Endodermal cell (in vitro differentiated cells): ENCODE results near the gene NRXN3. TPM values are rescaled to one million over a fixed set of nuclear protein-coding genes. Genes with fewer than 3 reads are reported as not detected.

ENCODE experiments used
- DNase-seq: peaks from one replicate; pipeline ENCODE4 v3.0.0-alpha.2; 2017
- H3K27ac ChIP-seq: 2 replicates; pipeline ENCODE4 v1.5.1; 2013; ENCODE audit warnings: mild to moderate bottlenecking, low read depth, low read length, moderate library complexity
- H3K27me3 ChIP-seq: 2 replicates; pipeline ENCODE4 v1.6.1; 2013; ENCODE audit warnings: mild to moderate bottlenecking, low read length, moderate library complexity; ENCODE audit not compliant: insufficient read depth, control insufficient read depth, poor library complexity, severe bottlenecking
- H3K36me3 ChIP-seq: 2 replicates; pipeline ENCODE4 v1.7.0; 2013; ENCODE audit warnings: mild to moderate bottlenecking, low read length, moderate library complexity; ENCODE audit not compliant: control insufficient read depth, insufficient read depth
- H3K4me1 ChIP-seq: one replicate; pipeline ENCODE4 v1.7.0; 2013; ENCODE audit warnings: low read length; ENCODE audit not compliant: control insufficient read depth, insufficient read depth
- H3K4me3 ChIP-seq: 2 replicates; pipeline ENCODE4 v1.5.1; 2013; ENCODE audit warnings: mild to moderate bottlenecking, low read length, moderate library complexity
- H3K9ac ChIP-seq: 2 replicates; pipeline ENCODE4 v1.6.1; 2013; ENCODE audit warnings: mild to moderate bottlenecking, low read length, moderate library complexity; ENCODE audit not compliant: poor library complexity, severe bottlenecking; ENCODE audit errors: extremely low read depth
- H3K9me3 ChIP-seq: 2 replicates; pipeline ENCODE4 v1.6.1; 2013; ENCODE audit warnings: mild to moderate bottlenecking, low read length, moderate library complexity; ENCODE audit not compliant: control insufficient read depth
- H3K27ac Mint-ChIP-seq: 2 replicates; pipeline ENCODE4 v1.8.0; 2020; ENCODE audit warnings: mixed read lengths
- H3K27me3 Mint-ChIP-seq: 2 replicates; pipeline ENCODE4 v1.8.0; 2021; ENCODE audit warnings: mild to moderate bottlenecking, mixed read lengths; ENCODE audit not compliant: insufficient read depth
- H3K36me3 Mint-ChIP-seq: 2 replicates; pipeline ENCODE4 v1.8.0; 2020; ENCODE audit warnings: low read depth, mixed read lengths
- H3K4me1 Mint-ChIP-seq: 2 replicates; pipeline ENCODE4 v1.8.0; 2020; ENCODE audit warnings: mixed read lengths
- H3K4me3 Mint-ChIP-seq: 2 replicates; pipeline ENCODE4 v1.8.0; 2020; ENCODE audit warnings: mild to moderate bottlenecking, moderate library complexity, mixed read lengths
- H3K9me3 Mint-ChIP-seq: 2 replicates; pipeline ENCODE4 v1.8.0; 2020; ENCODE audit warnings: mild to moderate bottlenecking, mixed read lengths
- WGBS, 2 experiments: methylation state at CpG; one replicate each; pipeline versions ENCODE4 v1.1.5 to v1.1.7; 2013; ENCODE audit warnings: missing lambda C conversion rate in 2 of 2, mixed read lengths in 1 of 2; ENCODE audit not compliant: insufficient coverage in 1 of 2, insufficient read length in 1 of 2; 5-methylcytosine and 5-hydroxymethylcytosine counted together
- total RNA-seq, 2 donors: library from RNA; stranded (reverse); fragmentation: NEBNext Ultra II Directional in 1 of 2; extraction: Animal tissue kit (Norgen Biotek cat#: 25700) in 1 of 2; gene quantifications; 2 replicates in 1 of 2; 3 replicates in 1 of 2; pipeline ENCODE4 v1.2.1, GENCODE V29; 2021
- TF ChIP-seq, protein P1 (sequence below): fragments of 200-600 bp; sonication (generic); conservative IDR thresholded peaks from 2 replicates; pipeline ENCODE4 v1.5.0; 2021; ENCODE audit warnings: antibody characterized with exemption, mild to moderate bottlenecking

NRXN3 gene
- total RNA-seq, 2 donors from 2014 or later: 20.9 to 21.4 TPM

DNA sequence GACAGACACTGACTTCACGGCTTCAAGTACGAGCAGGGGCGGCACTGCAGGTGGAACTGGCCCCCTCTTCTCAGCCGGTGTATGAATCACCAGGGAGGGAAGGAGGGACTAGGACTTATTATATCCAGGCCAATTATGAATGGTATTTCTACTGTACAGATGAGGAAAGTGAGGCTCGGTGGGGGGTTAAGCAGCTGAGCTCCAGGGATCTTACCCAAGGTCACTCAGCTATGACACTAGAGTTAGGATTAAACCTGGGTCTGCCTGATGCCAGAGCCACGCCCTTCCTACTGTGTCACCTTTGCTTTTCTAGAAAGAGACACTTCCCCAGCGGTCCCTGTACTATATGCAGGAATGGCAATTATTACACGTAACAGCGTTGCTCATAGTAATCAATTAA, 42.2 kb upstream of the NRXN3 start:
- Mint-ChIP-seq H3K27me3 (no peaks in the 10 kb centered on the region), H3K4me3 (no peak overlapping the region), H3K27ac (no peak overlapping the region), H3K36me3 (no peaks in the 10 kb centered on the region), H3K9me3 (no peaks in the 10 kb centered on the region), H3K4me1 (peaks cover 1% of the 10 kb centered on the region)
- Histone ChIP-seq H3K9ac (no peak overlapping the region), H3K27ac (no peak overlapping the region), H3K27me3 (no peaks in the 10 kb centered on the region), H3K36me3 (no peaks in the 10 kb centered on the region), H3K4me3 (no peak overlapping the region), H3K4me1 (no peaks in the 10 kb centered on the region), H3K9me3 (no peaks in the 10 kb centered on the region)
- DNase-seq: no peak
- WGBS, 2 experiments: 94 to 96% methylated on average over 8 to 9 of the region's 9 CpGs
- TF ChIP-seq, protein P1, sequence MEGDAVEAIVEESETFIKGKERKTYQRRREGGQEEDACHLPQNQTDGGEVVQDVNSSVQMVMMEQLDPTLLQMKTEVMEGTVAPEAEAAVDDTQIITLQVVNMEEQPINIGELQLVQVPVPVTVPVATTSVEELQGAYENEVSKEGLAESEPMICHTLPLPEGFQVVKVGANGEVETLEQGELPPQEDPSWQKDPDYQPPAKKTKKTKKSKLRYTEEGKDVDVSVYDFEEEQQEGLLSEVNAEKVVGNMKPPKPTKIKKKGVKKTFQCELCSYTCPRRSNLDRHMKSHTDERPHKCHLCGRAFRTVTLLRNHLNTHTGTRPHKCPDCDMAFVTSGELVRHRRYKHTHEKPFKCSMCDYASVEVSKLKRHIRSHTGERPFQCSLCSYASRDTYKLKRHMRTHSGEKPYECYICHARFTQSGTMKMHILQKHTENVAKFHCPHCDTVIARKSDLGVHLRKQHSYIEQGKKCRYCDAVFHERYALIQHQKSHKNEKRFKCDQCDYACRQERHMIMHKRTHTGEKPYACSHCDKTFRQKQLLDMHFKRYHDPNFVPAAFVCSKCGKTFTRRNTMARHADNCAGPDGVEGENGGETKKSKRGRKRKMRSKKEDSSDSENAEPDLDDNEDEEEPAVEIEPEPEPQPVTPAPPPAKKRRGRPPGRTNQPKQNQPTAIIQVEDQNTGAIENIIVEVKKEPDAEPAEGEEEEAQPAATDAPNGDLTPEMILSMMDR: no peak

DNA sequence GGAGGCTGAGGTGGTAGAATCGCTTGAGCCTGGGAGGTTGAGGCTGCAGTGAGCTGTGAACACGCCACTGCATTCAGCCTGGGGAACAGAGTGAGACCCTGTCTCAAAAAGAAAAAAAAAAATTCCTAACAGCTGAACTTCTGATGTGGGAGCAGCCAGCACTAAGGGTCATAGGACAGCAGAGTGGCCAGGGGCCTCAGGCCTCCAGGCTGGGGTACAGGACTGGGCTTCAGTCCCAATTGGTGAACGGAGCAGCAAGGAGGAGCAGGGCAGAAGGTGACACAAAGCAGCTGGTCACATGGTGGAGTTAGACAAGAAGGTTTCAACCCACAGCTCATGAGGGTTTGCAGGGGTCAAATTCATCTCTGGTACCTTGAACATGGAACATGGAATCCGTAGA, 40.8 kb upstream of the NRXN3 start:
- Mint-ChIP-seq H3K4me1 (peaks cover 1% of the 10 kb centered on the region), H3K27me3 (no peaks in the 10 kb centered on the region), H3K27ac (no peak overlapping the region), H3K36me3 (no peaks in the 10 kb centered on the region), H3K4me3 (no peak overlapping the region), H3K9me3 (no peaks in the 10 kb centered on the region)
- Histone ChIP-seq H3K4me1 (no peaks in the 10 kb centered on the region), H3K4me3 (no peak overlapping the region), H3K27me3 (no peaks in the 10 kb centered on the region), H3K9ac (no peak overlapping the region), H3K36me3 (no peaks in the 10 kb centered on the region), H3K27ac (no peak overlapping the region), H3K9me3 (no peaks in the 10 kb centered on the region)
- TF ChIP-seq, protein P1: no peak
- WGBS, 2 experiments: 94 to 100% methylated on average over 3 to 4 of the region's 4 CpGs
- no peak for DNase-seq

DNA sequence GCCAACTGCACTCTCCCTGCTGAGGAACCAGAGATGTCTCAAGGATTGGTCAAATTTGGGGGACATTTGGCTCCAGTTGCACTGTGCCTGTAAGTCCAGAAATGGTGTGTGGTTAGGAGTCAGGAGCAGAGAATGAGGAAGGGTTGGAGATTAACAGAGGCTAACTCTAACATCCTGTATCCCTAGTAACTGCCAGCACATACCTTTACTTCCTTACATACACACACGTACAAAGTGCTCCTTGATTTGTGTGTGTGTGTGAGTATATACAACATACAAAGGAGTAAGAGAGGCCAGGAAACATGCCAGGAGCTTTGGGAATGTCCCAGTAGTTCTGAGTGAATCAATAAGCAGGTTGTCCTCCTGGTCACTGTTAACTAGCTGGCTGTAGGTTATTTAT, 39.8 kb upstream of the NRXN3 start:
- Mint-ChIP-seq H3K27me3 (no peaks in the 10 kb centered on the region), H3K27ac (no peak overlapping the region), H3K4me3 (no peak overlapping the region), H3K4me1 (peaks cover 1% of the 10 kb centered on the region), H3K9me3 (no peaks in the 10 kb centered on the region), H3K36me3 (no peaks in the 10 kb centered on the region)
- Histone ChIP-seq H3K9ac (no peak overlapping the region), H3K4me1 (no peaks in the 10 kb centered on the region), H3K9me3 (no peaks in the 10 kb centered on the region), H3K27me3 (no peaks in the 10 kb centered on the region), H3K36me3 (no peaks in the 10 kb centered on the region), H3K4me3 (no peak overlapping the region), H3K27ac (no peak overlapping the region)
- DNase-seq: no peak
- WGBS, 2 experiments: 90% methylated on average over 1 of the region's 1 CpG; no CpG with 5 or more reads in 1 of the 2 experiments
- TF ChIP-seq, protein P1: no peak
